Measurements from ENCODE around the gene GPC1. TPM values are rescaled to one million over a fixed set of nuclear protein-coding genes. Genes with fewer than 3 reads are reported as not detected.

The GPC1 gene
- total RNA-seq, 1 experiment from 2014 or later, result 32.0 TPM

DNA sequence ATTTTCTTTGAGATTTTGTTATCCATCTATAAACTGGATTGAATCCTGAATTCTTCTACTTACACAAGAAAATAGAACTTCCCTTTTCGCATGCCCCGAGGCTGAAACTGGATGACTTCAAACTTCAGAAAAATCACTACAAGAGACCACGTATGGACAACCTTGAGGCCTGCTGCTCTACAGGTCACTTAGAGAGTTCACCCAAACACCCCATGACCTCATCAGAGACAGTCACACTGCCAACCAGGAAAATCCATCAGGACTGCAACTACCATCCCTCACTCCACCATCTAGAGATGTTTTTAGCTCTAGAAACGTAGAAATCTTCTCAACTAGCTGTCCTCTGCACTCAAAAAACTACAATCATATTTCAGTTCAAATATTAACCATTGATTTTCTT lies 18.6 kb upstream of the GPC1 start:
- H3K4me3 ChIP-seq (ENCODE audit: insufficient read depth, low read depth, low read length), result no peak overlapping the region
- no peaks in the 10 kb centered on the region for H3K27me3 ChIP-seq (ENCODE audit: control insufficient read depth, insufficient read depth, low read length)
- no peak for DNase-seq
- no peaks in the 10 kb centered on the region for H3K36me3 ChIP-seq (replicated peaks; ENCODE audit: control insufficient read depth, insufficient read depth, low read length)

- Histone ChIP-seq H3K36me3 (replicated peaks; ENCODE audit: control insufficient read depth, insufficient read depth, low read length) (no peaks in the 10 kb centered on the region), H3K27me3 (ENCODE audit: control insufficient read depth, insufficient read depth, low read length) (no peaks in the 10 kb centered on the region), H3K4me3 (ENCODE audit: insufficient read depth, low read depth, low read length) (no peak overlapping the region)
- DNase-seq, result no peak
Measured at GRCh38 chr2:240418311-240418710, 17.2 kb upstream of the GPC1 start.

- H3K4me3 ChIP-seq (ENCODE audit: insufficient read depth, low read depth, low read length), result no peak overlapping the region
- no peaks in the 10 kb centered on the region for H3K36me3 ChIP-seq (replicated peaks; ENCODE audit: control insufficient read depth, insufficient read depth, low read length)
- no peak for DNase-seq
- H3K27me3 ChIP-seq (ENCODE audit: control insufficient read depth, insufficient read depth, low read length), result no peaks in the 10 kb centered on the region
Measured at GRCh38 chr2:240419271-240419670, 16.2 kb upstream of the GPC1 start.

- DNase-seq, result no peak
- H3K36me3 ChIP-seq (replicated peaks; ENCODE audit: control insufficient read depth, insufficient read depth, low read length), result no peaks in the 10 kb centered on the region
- no peaks in the 10 kb centered on the region for H3K27me3 ChIP-seq (ENCODE audit: control insufficient read depth, insufficient read depth, low read length)
- H3K4me3 ChIP-seq (ENCODE audit: insufficient read depth, low read depth, low read length), result no peak overlapping the region
Measured at GRCh38 chr2:240419723-240420122, 15.7 kb upstream of the GPC1 start.

- no peak for DNase-seq
- Histone ChIP-seq H3K4me3 (ENCODE audit: insufficient read depth, low read depth, low read length) (no peak overlapping the region), H3K27me3 (ENCODE audit: control insufficient read depth, insufficient read depth, low read length) (no peaks in the 10 kb centered on the region), H3K36me3 (replicated peaks; ENCODE audit: control insufficient read depth, insufficient read depth, low read length) (no peaks in the 10 kb centered on the region)
Measured at GRCh38 chr2:240420206-240421104, 15.0 kb upstream of the GPC1 start.

- Histone ChIP-seq H3K36me3 (replicated peaks; ENCODE audit: control insufficient read depth, insufficient read depth, low read length) (no peaks in the 10 kb centered on the region), H3K4me3 (ENCODE audit: insufficient read depth, low read depth, low read length) (no peak overlapping the region), H3K27me3 (ENCODE audit: control insufficient read depth, insufficient read depth, low read length) (no peaks in the 10 kb centered on the region; the same call in 1 of the 2 replicates)
- DNase-seq, result no peak
Measured at GRCh38 chr2:240421381-240421780, 14.1 kb upstream of the GPC1 start.

DNA sequence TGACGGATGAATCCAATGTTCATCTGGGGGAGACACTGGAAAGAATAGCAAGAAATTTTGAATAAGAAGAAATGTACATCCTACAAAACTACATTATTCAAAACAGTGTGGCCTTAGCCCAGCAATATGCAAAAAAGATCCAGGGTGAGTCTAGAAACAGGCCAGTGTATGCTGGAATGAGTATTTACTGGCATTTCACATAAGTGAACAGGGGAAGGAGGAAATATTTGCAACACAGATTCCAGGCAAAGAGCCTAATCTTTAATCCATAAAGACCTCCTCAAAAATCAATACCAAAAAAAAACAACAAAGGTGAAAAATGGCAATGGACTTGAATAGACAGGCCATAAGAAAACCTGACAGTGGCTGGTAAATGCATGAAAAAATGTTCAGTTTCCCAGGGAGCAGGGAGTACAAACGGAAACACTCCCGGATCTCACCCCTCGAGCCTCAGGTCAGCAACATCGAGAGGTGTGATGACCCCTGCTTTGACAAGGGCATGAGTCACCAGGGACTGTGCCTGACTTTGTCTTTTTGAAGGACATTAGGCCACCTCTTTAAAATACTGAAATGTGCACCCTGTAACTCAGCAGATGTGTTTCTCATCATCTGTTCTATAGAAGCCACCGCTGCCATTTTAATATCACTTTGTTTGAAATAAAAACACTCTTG lies 12.7 kb upstream of the GPC1 start:
- DNase-seq, result no peak
- H3K27me3 ChIP-seq (ENCODE audit: control insufficient read depth, insufficient read depth, low read length), result no peaks in the 10 kb centered on the region; the same call in 1 of the 2 replicates
- no peak overlapping the region for H3K4me3 ChIP-seq (ENCODE audit: insufficient read depth, low read depth, low read length)
- no peaks in the 10 kb centered on the region for H3K36me3 ChIP-seq (replicated peaks; ENCODE audit: control insufficient read depth, insufficient read depth, low read length)

DNA sequence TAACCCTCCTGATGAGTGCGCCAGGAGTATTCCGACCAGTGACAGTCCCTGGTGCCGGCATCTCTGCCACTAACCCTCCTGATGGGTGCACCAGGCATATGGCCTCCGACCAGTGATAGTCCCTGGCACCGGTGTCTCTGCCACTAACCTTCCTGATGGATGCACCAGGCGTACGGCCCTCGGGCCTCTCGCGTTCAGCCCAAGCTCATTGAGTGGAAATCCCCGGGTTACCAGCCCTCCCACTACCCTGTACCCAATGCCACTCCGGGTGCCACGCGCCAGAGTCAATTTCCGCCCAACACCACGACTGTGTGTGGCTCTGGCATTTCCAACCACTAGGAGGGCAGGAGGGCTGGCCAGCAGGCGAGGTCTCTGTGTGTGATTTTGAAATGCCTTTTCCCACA lies 11.7 kb upstream of the GPC1 start:
- no peak for DNase-seq
- H3K4me3 ChIP-seq (ENCODE audit: insufficient read depth, low read depth, low read length), result no peak overlapping the region
- no peaks in the 10 kb centered on the region for H3K36me3 ChIP-seq (replicated peaks; ENCODE audit: control insufficient read depth, insufficient read depth, low read length)
- no peaks in the 10 kb centered on the region; the same call in 1 of the 2 replicates for H3K27me3 ChIP-seq (ENCODE audit: control insufficient read depth, insufficient read depth, low read length)

- Histone ChIP-seq H3K36me3 (replicated peaks; ENCODE audit: control insufficient read depth, insufficient read depth, low read length) (no peaks in the 10 kb centered on the region), H3K4me3 (ENCODE audit: insufficient read depth, low read depth, low read length) (no peak overlapping the region), H3K27me3 (ENCODE audit: control insufficient read depth, insufficient read depth, low read length) (no peaks in the 10 kb centered on the region; the same call in 1 of the 2 replicates)
- no peak for DNase-seq
Measured at GRCh38 chr2:240424341-240425235, 10.9 kb upstream of the GPC1 start.

- H3K4me3 ChIP-seq (ENCODE audit: insufficient read depth, low read depth, low read length), result no peak overlapping the region
- no peaks in the 10 kb centered on the region; the same call in 1 of the 2 replicates for H3K27me3 ChIP-seq (ENCODE audit: control insufficient read depth, insufficient read depth, low read length)
- DNase-seq, result no peak
- no peaks in the 10 kb centered on the region for H3K36me3 ChIP-seq (replicated peaks; ENCODE audit: control insufficient read depth, insufficient read depth, low read length)
Measured at GRCh38 chr2:240425236-240425615, 10.2 kb upstream of the GPC1 start.

DNA sequence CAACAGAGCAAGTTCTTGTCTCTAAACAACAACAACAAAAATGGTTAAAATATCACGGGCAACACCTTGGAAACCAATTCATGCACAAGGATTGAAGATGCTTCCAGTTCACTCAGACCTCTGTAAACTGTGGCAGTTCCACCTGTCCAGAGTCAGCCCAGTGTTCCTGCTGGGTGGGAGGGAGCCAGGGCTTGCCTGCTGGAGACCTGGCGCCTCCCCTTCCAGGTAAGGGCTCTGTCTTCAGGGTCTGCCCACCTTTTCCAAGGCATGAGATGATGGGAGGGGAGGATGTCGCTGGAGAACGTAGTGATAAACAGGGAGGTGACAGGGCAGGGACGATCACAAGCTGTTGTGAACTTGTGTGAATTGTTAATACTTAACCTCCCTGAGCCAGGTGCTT lies 9.8 kb upstream of the GPC1 start:
- no peaks in the 10 kb centered on the region; the same call in 1 of the 2 replicates for H3K27me3 ChIP-seq (ENCODE audit: control insufficient read depth, insufficient read depth, low read length)
- H3K4me3 ChIP-seq (ENCODE audit: insufficient read depth, low read depth, low read length), result no peak overlapping the region
- H3K36me3 ChIP-seq (replicated peaks; ENCODE audit: control insufficient read depth, insufficient read depth, low read length), result no peaks in the 10 kb centered on the region
- DNase-seq, result no peak

GRCh38 chr2:240426845-240427721 lies 8.4 kb upstream of the GPC1 start:
- Histone ChIP-seq H3K4me3 (ENCODE audit: insufficient read depth, low read depth, low read length) (no peak overlapping the region), H3K36me3 (replicated peaks; ENCODE audit: control insufficient read depth, insufficient read depth, low read length) (no peaks in the 10 kb centered on the region), H3K27me3 (ENCODE audit: control insufficient read depth, insufficient read depth, low read length) (no peaks in the 10 kb centered on the region; the same call in none of the 2 replicates)
- DNase-seq, result no peak

DNA sequence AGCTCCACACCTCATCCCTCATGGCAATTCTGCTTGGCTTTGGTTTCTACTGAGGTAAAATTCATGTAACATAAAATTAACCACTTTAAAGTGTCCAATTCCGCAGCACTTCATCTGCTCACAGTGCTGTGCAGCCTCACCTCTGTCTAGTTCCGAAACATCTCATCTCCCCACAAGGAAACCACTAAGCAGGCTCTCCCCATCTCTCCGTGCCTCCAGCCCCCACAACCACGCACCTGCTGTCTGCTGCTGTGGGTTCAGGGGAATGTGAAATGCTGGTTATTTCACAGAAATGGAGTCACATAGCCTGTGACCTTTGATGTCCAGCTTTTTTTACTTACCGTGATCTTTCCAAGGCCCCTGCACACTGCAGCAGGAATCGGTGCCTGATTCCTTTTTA lies 7.7 kb upstream of the GPC1 start:
- Histone ChIP-seq H3K27me3 (ENCODE audit: control insufficient read depth, insufficient read depth, low read length) (no peaks in the 10 kb centered on the region; the same call in none of the 2 replicates), H3K4me3 (ENCODE audit: insufficient read depth, low read depth, low read length) (no peak overlapping the region), H3K36me3 (replicated peaks; ENCODE audit: control insufficient read depth, insufficient read depth, low read length) (no peaks in the 10 kb centered on the region)
- DNase-seq, result no peak

Data from H7 (cell line).